ENCODE measurements around the gene ST8SIA5. TPM values are rescaled to one million over a fixed set of nuclear protein-coding genes. Genes with fewer than 3 reads are reported as not detected.
A peak's percentile ranks its signal among the peaks of the same experiment; 100 is the strongest.

Gene ST8SIA5
- polyA plus RNA-seq, 1 experiment: not detected

GRCh38 chr18:46678785-46679399 is 78.0 kb downstream of the ST8SIA5 start:
- ChIA-PET POLR2A (no interaction called here), CTCF (interaction anchor here (0.9 to 1.2 kb wide), 2 partner anchors 9 to 21 kb away, joined by 3 to 4 read pairs; partner anchors contain the start of gene LOXHD1)
- H3K36me3 ChIP-seq (ENCODE audit: control insufficient read depth, insufficient read depth, low read length): no peaks in the 10 kb centered on the region
- H3K4me3 ChIP-seq (ENCODE audit: low read depth, low read length): no peak overlapping the region
- TF ChIP-seq CTCF (IDR thresholded peaks at IDR 0.05; ENCODE audit: insufficient read depth, low read depth, low read length): no peak
- no peak for DNase-seq (ENCODE audit: low read depth)
- no peaks in the 10 kb centered on the region; the same call in 1 of the 2 replicates for H3K27me3 ChIP-seq (ENCODE audit: control insufficient read depth, insufficient read depth, low read length)

- ChIA-PET POLR2A (no interaction called here), CTCF (interaction anchor here (0.9 to 1.6 kb wide), 4 partner anchors 8 to 20 kb away, joined by 3 to 4 read pairs (median 3); partner anchors contain the start of gene LOXHD1)
- H3K36me3 ChIP-seq (ENCODE audit: control insufficient read depth, insufficient read depth, low read length): no peaks in the 10 kb centered on the region
- no peak overlapping the region for H3K4me3 ChIP-seq (ENCODE audit: low read depth, low read length)
- DNase-seq (ENCODE audit: low read depth): no peak
- no peak for TF ChIP-seq CTCF (IDR thresholded peaks at IDR 0.05; ENCODE audit: insufficient read depth, low read depth, low read length)
- no peaks in the 10 kb centered on the region; the same call in 1 of the 2 replicates for H3K27me3 ChIP-seq (ENCODE audit: control insufficient read depth, insufficient read depth, low read length)
These were observed 78.8 kb downstream of the ST8SIA5 start for GRCh38 chr18:46678041-46678440.

- no peak for DNase-seq (ENCODE audit: low read depth)
- CTCF ChIA-PET: interaction anchor here (0.9 to 1.6 kb wide), 3 partner anchors 9 to 20 kb away, joined by 3 to 4 read pairs (median 3); partner anchors contain the start of gene LOXHD1
- TF ChIP-seq CTCF (IDR thresholded peaks at IDR 0.05; ENCODE audit: insufficient read depth, low read depth, low read length): 0 out of 2 replicates have a peak, but pooled peaks have one; percentile 29
- POLR2A ChIA-PET: interaction anchor here (0.6 kb wide), 1 partner anchor 147 kb away, joined by 11 read pairs; no protein-coding TSS in a partner anchor
- H3K4me3 ChIP-seq (ENCODE audit: low read depth, low read length): no peak overlapping the region
- H3K27me3 ChIP-seq (ENCODE audit: control insufficient read depth, insufficient read depth, low read length): no peaks in the 10 kb centered on the region; the same call in 1 of the 2 replicates
- H3K36me3 ChIP-seq (ENCODE audit: control insufficient read depth, insufficient read depth, low read length): no peaks in the 10 kb centered on the region
These were observed 79.2 kb downstream of the ST8SIA5 start for GRCh38 chr18:46677611-46678010.

GRCh38 chr18:46676182-46676835 is 80.5 kb downstream of the ST8SIA5 start:
- TF ChIP-seq CTCF (IDR thresholded peaks at IDR 0.05; ENCODE audit: insufficient read depth, low read depth, low read length): no peak
- H3K27me3 ChIP-seq (ENCODE audit: control insufficient read depth, insufficient read depth, low read length): peaks cover under 1% of the 10 kb centered on the region; the same call in 1 of the 2 replicates
- POLR2A ChIA-PET: no interaction called here
- CTCF ChIA-PET: interaction anchor here (0.6 kb wide), 1 partner anchor 25 kb away, joined by 3 read pairs; no protein-coding TSS in a partner anchor
- no peak overlapping the region for H3K4me3 ChIP-seq (ENCODE audit: low read depth, low read length)
- no peak for DNase-seq (ENCODE audit: low read depth)
- H3K36me3 ChIP-seq (ENCODE audit: control insufficient read depth, insufficient read depth, low read length): no peaks in the 10 kb centered on the region

- H3K36me3 ChIP-seq (ENCODE audit: control insufficient read depth, insufficient read depth, low read length): no peaks in the 10 kb centered on the region
- no peak for DNase-seq (ENCODE audit: low read depth)
- no peak for TF ChIP-seq CTCF (IDR thresholded peaks at IDR 0.05; ENCODE audit: insufficient read depth, low read depth, low read length)
- no peak overlapping the region for H3K4me3 ChIP-seq (ENCODE audit: low read depth, low read length)
- POLR2A ChIA-PET: no interaction called here
- H3K27me3 ChIP-seq (ENCODE audit: control insufficient read depth, insufficient read depth, low read length): peaks cover 2% of the 10 kb centered on the region; the same call in 1 of the 2 replicates
- CTCF ChIA-PET: interaction anchor here (0.7 to 1.3 kb wide), 3 partner anchors 17 to 43 kb away, joined by 3 read pairs; no protein-coding TSS in a partner anchor
These were observed 81.7 kb downstream of the ST8SIA5 start for GRCh38 chr18:46675112-46675511.
